ENCODE results near the gene NCKAP1.

DNA sequence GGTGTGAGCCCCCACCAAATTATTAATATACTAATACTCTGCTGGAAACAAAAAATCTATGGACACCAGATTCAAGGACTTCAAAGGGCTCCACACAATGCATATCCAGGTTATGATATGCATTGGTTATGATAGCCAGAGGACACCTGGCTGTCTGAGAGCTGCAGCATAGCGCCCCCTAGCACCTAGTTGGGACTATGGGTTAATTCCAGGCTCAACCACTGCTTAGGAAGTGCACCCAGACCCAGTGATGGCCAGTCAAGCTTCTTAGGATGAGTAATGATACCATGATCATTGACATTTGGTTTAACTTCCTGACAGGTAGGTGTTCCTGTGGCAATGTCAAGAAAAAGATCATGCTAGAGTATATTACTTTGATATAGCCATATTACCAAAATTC, 168.0 kb downstream of the NCKAP1 start:
- TF ChIP-seq, protein P1, sequence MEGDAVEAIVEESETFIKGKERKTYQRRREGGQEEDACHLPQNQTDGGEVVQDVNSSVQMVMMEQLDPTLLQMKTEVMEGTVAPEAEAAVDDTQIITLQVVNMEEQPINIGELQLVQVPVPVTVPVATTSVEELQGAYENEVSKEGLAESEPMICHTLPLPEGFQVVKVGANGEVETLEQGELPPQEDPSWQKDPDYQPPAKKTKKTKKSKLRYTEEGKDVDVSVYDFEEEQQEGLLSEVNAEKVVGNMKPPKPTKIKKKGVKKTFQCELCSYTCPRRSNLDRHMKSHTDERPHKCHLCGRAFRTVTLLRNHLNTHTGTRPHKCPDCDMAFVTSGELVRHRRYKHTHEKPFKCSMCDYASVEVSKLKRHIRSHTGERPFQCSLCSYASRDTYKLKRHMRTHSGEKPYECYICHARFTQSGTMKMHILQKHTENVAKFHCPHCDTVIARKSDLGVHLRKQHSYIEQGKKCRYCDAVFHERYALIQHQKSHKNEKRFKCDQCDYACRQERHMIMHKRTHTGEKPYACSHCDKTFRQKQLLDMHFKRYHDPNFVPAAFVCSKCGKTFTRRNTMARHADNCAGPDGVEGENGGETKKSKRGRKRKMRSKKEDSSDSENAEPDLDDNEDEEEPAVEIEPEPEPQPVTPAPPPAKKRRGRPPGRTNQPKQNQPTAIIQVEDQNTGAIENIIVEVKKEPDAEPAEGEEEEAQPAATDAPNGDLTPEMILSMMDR (conservative IDR thresholded peaks at IDR 0.05) = peak; percentile 44
- no peak for TF ChIP-seq ZFX (IDR thresholded peaks at IDR 0.05)

Measured in C4-2B (cell line).